ENCODE measurements around the gene PLXNA2. TPM values are rescaled to one million over a fixed set of nuclear protein-coding genes. Genes with fewer than 3 reads are reported as not detected.

The PLXNA2 gene
- polyA plus RNA-seq, 2 of the 4 experiments (the other 2 are of a cell fraction) = 0.36 to 0.87 TPM

DNA sequence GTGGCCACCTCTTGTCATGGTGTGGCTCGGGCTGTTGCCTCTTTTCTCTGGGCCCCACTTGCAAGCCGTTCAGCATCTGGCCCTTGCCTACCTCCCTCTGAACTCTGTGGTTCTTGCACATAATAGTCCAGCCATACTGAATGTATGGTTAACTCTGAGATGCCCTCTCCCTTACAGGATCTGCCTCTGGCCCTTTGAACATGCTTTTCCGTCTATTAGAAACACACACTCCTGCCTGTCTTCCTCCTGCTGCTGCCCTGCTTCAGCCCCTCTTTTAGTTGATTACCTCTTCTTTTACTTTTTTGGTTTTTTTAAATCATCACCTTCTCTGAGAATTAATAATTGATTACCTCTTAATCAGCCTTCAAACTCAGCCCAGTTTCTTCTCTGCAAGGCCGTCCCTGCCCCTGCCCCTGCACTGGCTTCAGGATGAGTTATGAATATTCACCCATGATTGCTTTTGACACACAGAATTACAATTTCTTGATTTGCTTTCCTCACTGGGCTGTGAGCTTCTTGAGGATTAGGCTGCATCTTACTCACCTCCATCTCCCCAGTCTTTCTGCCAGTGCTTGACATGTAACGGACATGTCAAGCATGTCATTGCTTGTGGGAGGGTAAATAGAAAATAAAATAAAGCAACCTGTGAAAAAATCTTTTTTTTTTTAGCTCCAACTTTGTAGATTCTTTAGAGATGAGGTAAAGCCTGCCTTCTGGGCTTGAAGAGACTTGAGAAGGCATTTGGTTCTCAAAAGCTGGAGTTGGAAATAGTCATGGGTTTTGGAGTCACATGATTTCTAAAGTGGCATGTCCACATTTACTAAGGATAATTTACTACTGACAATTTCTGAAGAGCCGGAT is 158.3 kb downstream of the PLXNA2 start:
- H3K4me3 ChIP-seq = no peak overlapping the region
- H3K4me2 ChIP-seq = no peak overlapping the region
- no peaks in the 10 kb centered on the region for H3K9me3 ChIP-seq
- ChIA-PET POLR2A (no interaction called here), CTCF (interaction anchor here (1.1 to 1.5 kb wide), 2 partner anchors 8 to 10 kb away, joined by 3 to 5 read pairs; no protein-coding TSS in a partner anchor)
- no peaks in the 10 kb centered on the region for H3K4me1 ChIP-seq
- no peak overlapping the region for H3K27ac ChIP-seq
- FAIRE-seq (no peak), ATAC-seq (no peak), DNase-seq (ENCODE audit: low read depth in 1 of 2, low spot score in 1 of 2) (no peak)
- 79% methylated on average over 6 of the region's 6 CpGs for WGBS (ENCODE audit: missing lambda C conversion rate)
- TF ChIP-seq RCOR1 (IDR thresholded peaks at IDR 0.05; ENCODE audit: low read depth, low read length) (no peak), GATA3 (IDR thresholded peaks at IDR 0.05; ENCODE audit: borderline replicate concordance) (no peak), HEYL (CRISPR knock-in tag; IDR thresholded peaks at IDR 0.05) (no peak), EHMT2 (IDR thresholded peaks at IDR 0.05; ENCODE audit: low read depth) (no peak), BCL3 (IDR thresholded peaks at IDR 0.05) (no peak)

GRCh38 chr1:208084764-208085163 is 159.4 kb downstream of the PLXNA2 start:
- DNase-seq (ENCODE audit: low read depth in 1 of 2, low spot score in 1 of 2) = no peak
- TF ChIP-seq HMGXB4 (CRISPR knock-in tag; IDR thresholded peaks at IDR 0.05; ENCODE audit: borderline replicate concordance) (no peak), CTCF (IDR thresholded peaks at IDR 0.05) (no peak), RAD21 (conservative IDR thresholded peaks at IDR 0.05 in 1 of 2, IDR thresholded peaks at IDR 0.05 in 1 of 2) (no peak), FOXS1 (CRISPR knock-in tag; IDR thresholded peaks at IDR 0.05) (no peak), EP300 (IDR thresholded peaks at IDR 0.05) (no peak), EHMT2 (IDR thresholded peaks at IDR 0.05; ENCODE audit: low read depth) (no peak), HEYL (CRISPR knock-in tag; IDR thresholded peaks at IDR 0.05) (no peak), MAZ (IDR thresholded peaks at IDR 0.05; ENCODE audit: borderline replicate concordance, low read depth, low read length) (no peak), RNF2 (IDR thresholded peaks at IDR 0.05; ENCODE audit: borderline replicate concordance, low read depth) (no peak), POLR2AphosphoS2 (conservative IDR thresholded peaks at IDR 0.05; ENCODE audit: low read length) (no peak), ESRRA (IDR thresholded peaks at IDR 0.05; ENCODE audit: borderline replicate concordance, low read length) (no peak), JUNB (IDR thresholded peaks at IDR 0.05) (no peak), NPAS2 (CRISPR knock-in tag; IDR thresholded peaks at IDR 0.05; ENCODE audit: borderline replicate concordance) (no peak), RCOR1 (IDR thresholded peaks at IDR 0.05; ENCODE audit: low read depth, low read length) (no peak)
- TF ChIP-seq, protein P1, sequence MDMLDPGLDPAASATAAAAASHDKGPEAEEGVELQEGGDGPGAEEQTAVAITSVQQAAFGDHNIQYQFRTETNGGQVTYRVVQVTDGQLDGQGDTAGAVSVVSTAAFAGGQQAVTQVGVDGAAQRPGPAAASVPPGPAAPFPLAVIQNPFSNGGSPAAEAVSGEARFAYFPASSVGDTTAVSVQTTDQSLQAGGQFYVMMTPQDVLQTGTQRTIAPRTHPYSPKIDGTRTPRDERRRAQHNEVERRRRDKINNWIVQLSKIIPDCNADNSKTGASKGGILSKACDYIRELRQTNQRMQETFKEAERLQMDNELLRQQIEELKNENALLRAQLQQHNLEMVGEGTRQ (IDR thresholded peaks at IDR 0.05) = no peak
- FAIRE-seq = no peak
- Histone ChIP-seq H3K4me3 (no peak overlapping the region), H3K4me2 (no peak overlapping the region), H3K4me1 (no peaks in the 10 kb centered on the region), H3K9me3 (no peaks in the 10 kb centered on the region), H3K27ac (no peak overlapping the region)
- ChIA-PET POLR2A (interaction anchor here (0.6 kb wide), 1 partner anchor 1568 kb away, joined by 3 read pairs; no protein-coding TSS in a partner anchor), CTCF (interaction anchor here (1.1 to 1.5 kb wide), 3 partner anchors 9 to 160 kb away, joined by 3 to 5 read pairs (median 5); partner anchors contain the start of gene PLXNA2)
- no peak for ATAC-seq
- 78% methylated on average over 7 of the region's 7 CpGs for WGBS (ENCODE audit: missing lambda C conversion rate)
